A549 (cell line): ENCODE measurements around the gene CAND2. TPM values are rescaled to one million over a fixed set of nuclear protein-coding genes. Genes with fewer than 3 reads are reported as not detected.
"Not testable (repeated sequence)": the region's sequence is repeated elsewhere in the genome, so short reads cannot be mapped to it uniquely, and the experiment has no call there.

Source experiments
- ATAC-seq, 2 experiments: fragments of 200-7000 bp in 1 of 2; fragments of >200 bp in 1 of 2; cut with Nextera tagmentation in 1 of 2; cut with Tn5 transposase in 1 of 2; 3 replicates each; pipeline versions ENCODE4 v1.8.0 to v1.9.1; 2018 to 2020; ENCODE audit warnings: mild to moderate bottlenecking in 1 of 2, moderate library complexity in 1 of 2
- CTCF ChIA-PET: fragments of 300-600 bp; sonication (Branson Sonifier 250); formaldehyde crosslinking; extraction: SDS; loops from one replicate; lab custom pipeline; 2021; ENCODE audit warnings: antibody characterized with exemption, inconsistent platforms; lab: Yijun Ruan, JAX
- POLR2A ChIA-PET: fragments of 350-600 bp; formaldehyde crosslinking; extraction: SDS; loops from one replicate; lab custom pipeline; 2021; ENCODE audit warnings: antibody characterized with exemption, inconsistent platforms; lab: Yijun Ruan, JAX
- DNase-seq, 2 experiments: peaks; one replicate each; pipeline versions ENCODE4 v3.0.0 to v3.0.0-alpha.2; 2011 to 2016; ENCODE audit warnings: low read depth in 1 of 2, low spot score in 1 of 2
- FAIRE-seq: peaks from 2 replicates; lab custom pipeline; 2011; peaks lifted over from hg19 to GRCh38; lab: Jason Lieb, UNC
- H3K27ac ChIP-seq, 2 experiments: fragments of >200 bp; sonication (Bioruptor Twin); formaldehyde crosslinking; 3 replicates each; pipeline ENCODE4 v1.5.1; 2016 to 2017
- H3K4me1 ChIP-seq: fragments of >200 bp; sonication (Bioruptor Twin); formaldehyde crosslinking; 3 replicates; pipeline ENCODE4 v1.6.1; 2016
- H3K4me2 ChIP-seq: fragments of >200 bp; sonication (Bioruptor Twin); formaldehyde crosslinking; 3 replicates; pipeline ENCODE4 v1.6.1; 2016
- H3K4me3 ChIP-seq: fragments of >200 bp; sonication (Bioruptor Twin); formaldehyde crosslinking; 3 replicates; pipeline ENCODE4 v1.5.1; 2016
- H3K9me3 ChIP-seq: fragments of >200 bp; sonication (Bioruptor Twin); formaldehyde crosslinking; 3 replicates; pipeline ENCODE4 v1.6.1; 2016
- ATOH8 ChIP-seq: fragments of 250-450 bp; sonication (Bioruptor Pico); IDR thresholded peaks from 2 replicates; pipeline ENCODE4 v1.5.0; 2020; ENCODE audit warnings: low read depth, mild to moderate bottlenecking, moderate library complexity
- BCL3 ChIP-seq: fragments of >200 bp; sonication (Bioruptor Twin); formaldehyde crosslinking; IDR thresholded peaks from 3 replicates; pipeline ENCODE4 v1.6.1; 2016
- CBX8 ChIP-seq: fragments of 200-600 bp; sonication (generic); IDR thresholded peaks from 2 replicates; pipeline ENCODE4 v1.6.1; 2016
- CEBPB ChIP-seq, 2 experiments: fragments of >200 bp in 1 of 2; sonication (Bioruptor Twin) in 1 of 2; formaldehyde crosslinking in 1 of 2; IDR thresholded peaks; 2 replicates each; pipeline ENCODE4 v1.6.1; 2012 to 2016
- E2F6 ChIP-seq: IDR thresholded peaks from 2 replicates; pipeline ENCODE4 v1.6.1; 2012; ENCODE audit warnings: low read depth, borderline replicate concordance
- EHMT2 ChIP-seq: fragments of 200-600 bp; sonication (generic); IDR thresholded peaks from 2 replicates; pipeline ENCODE4 v1.6.1; 2016; ENCODE audit warnings: antibody characterized with exemption, low read depth, mild to moderate bottlenecking, moderate library complexity
- ELK1 ChIP-seq: fragments of 150-350 bp; IDR thresholded peaks from 2 replicates; pipeline ENCODE4 v1.6.1; 2014; ENCODE audit warnings: low read depth, mild to moderate bottlenecking, low read length
- FOSL2 ChIP-seq, 2 experiments: fragments of 450-650 bp in 1 of 2; fragments of >200 bp in 1 of 2; sonication (Bioruptor Twin) in 1 of 2; formaldehyde crosslinking; IDR thresholded peaks; 2 replicates each; pipeline versions ENCODE4 v1.5.0 to v1.6.1; 2016 to 2020; ENCODE audit warnings: mild to moderate bottlenecking in 1 of 2, moderate library complexity in 1 of 2
- GATA3 ChIP-seq: IDR thresholded peaks from 2 replicates; pipeline ENCODE4 v1.6.1; 2012; ENCODE audit warnings: borderline replicate concordance
- HDAC2 ChIP-seq: fragments of 200-600 bp; sonication (generic); IDR thresholded peaks from 2 replicates; pipeline ENCODE4 v1.6.1; 2016
- HOXA7 ChIP-seq: fragments of 250-450 bp; sonication (Bioruptor Pico); IDR thresholded peaks from 2 replicates; pipeline ENCODE4 v1.5.0; 2020; ENCODE audit warnings: mild to moderate bottlenecking, moderate library complexity
- JUNB ChIP-seq: fragments of >200 bp; sonication (Bioruptor Twin); formaldehyde crosslinking; IDR thresholded peaks from 2 replicates; pipeline ENCODE4 v1.6.1; 2016
- KDM5A ChIP-seq: fragments of 200-600 bp; sonication (generic); IDR thresholded peaks from 2 replicates; pipeline ENCODE4 v1.6.1; 2016; ENCODE audit warnings: antibody characterized with exemption, mild to moderate bottlenecking
- MAFK ChIP-seq: fragments of 450-650 bp; IDR thresholded peaks from 2 replicates; pipeline ENCODE4 v1.6.1; 2014; ENCODE audit not compliant: partially characterized antibody
- MAZ ChIP-seq: fragments of 150-350 bp; IDR thresholded peaks from 2 replicates; pipeline ENCODE4 v1.6.1; 2014; ENCODE audit warnings: antibody characterized with exemption, low read depth, low read length, borderline replicate concordance
- POLR2A ChIP-seq: IDR thresholded peaks from 2 replicates; pipeline ENCODE4 v1.6.1; 2012; ENCODE audit warnings: mild to moderate bottlenecking, low read length
- SMC3 ChIP-seq: fragments of >200 bp; sonication (Bioruptor Twin); formaldehyde crosslinking; IDR thresholded peaks from 3 replicates; pipeline ENCODE4 v1.6.1; 2018; ENCODE audit warnings: inconsistent platforms
- ZC3H11A ChIP-seq: fragments of 450-650 bp; IDR thresholded peaks from 2 replicates; pipeline ENCODE4 v1.6.1; 2014; ENCODE audit warnings: antibody characterized with exemption, mild to moderate bottlenecking
- ZFP36 ChIP-seq: fragments of 450-650 bp; IDR thresholded peaks from 2 replicates; pipeline ENCODE4 v1.6.1; 2014; ENCODE audit warnings: borderline replicate concordance; ENCODE audit not compliant: partially characterized antibody
- ZNF302 ChIP-seq: fragments of 250-450 bp; sonication (Bioruptor Pico); IDR thresholded peaks from 2 replicates; pipeline ENCODE4 v1.9.0; 2021; ENCODE audit warnings: inconsistent platforms, mild to moderate bottlenecking, moderate library complexity
- WGBS: methylation state at CpG from one replicate; pipeline ENCODE4 v1.1.6; 2017; ENCODE audit errors: missing lambda C conversion rate; 5-methylcytosine and 5-hydroxymethylcytosine counted together
- polyA plus RNA-seq, 4 experiments: library from polyadenylated mRNA; depleted of rRNA in 3 of 4; stranded (reverse); fragments of >200 nt; fragmentation: RNase III in 1 of 4; extraction: RNeasy Plus Mini Kit Qiagen cat#74134 plus additional on column Dnase treatment in 1 of 4; gene quantifications; 2 replicates in 3 of 4; 3 replicates in 1 of 4; pipeline ENCODE4 v1.2.3, GENCODE V29; 2011 to 2017

Gene CAND2
- polyA plus RNA-seq, 2 of the 4 experiments (the other 2 are of a cell fraction) = 0.72 to 0.84 TPM

- TF ChIP-seq FOSL2 (IDR thresholded peaks at IDR 0.05) (no peak), FOSL2 (CRISPR knock-in tag; IDR thresholded peaks at IDR 0.05) (no peak), ZC3H11A (no peak), CBX8 (no peak), ZNF302 (no peak), HDAC2 (no peak), CEBPB (IDR thresholded peaks at IDR 0.05) (no peak), KDM5A (no peak), SMC3 (no peak)
- TF ChIP-seq, all 56 proteins: peak for 0
- Histone ChIP-seq H3K27ac (no peak overlapping the region), H3K4me3 (no peak overlapping the region), H3K4me2 (no peak overlapping the region), H3K4me1 (no peaks in the 10 kb centered on the region), H3K9me3 (no peaks in the 10 kb centered on the region)
- ChIA-PET POLR2A (interaction anchor here (1.0 kb wide), 1 partner anchor 10 kb away, joined by 3 read pairs; no protein-coding TSS in a partner anchor), CTCF (interaction anchor here (0.7 to 2.4 kb wide), 4 partner anchors 10 to 404 kb away, joined by 4 to 20 read pairs (median 4); partner anchors contain the start of gene RPL32)
- WGBS = 47% methylated on average over 3 of the region's 3 CpGs
- ATAC-seq (no peak), FAIRE-seq (no peak), DNase-seq (no peak)
These were observed 55.7 kb downstream of the CAND2 start for GRCh38 chr3:12852201-12852600.

GRCh38 chr3:12853847-12854246 lies 57.4 kb downstream of the CAND2 start:
- POLR2A ChIA-PET = interaction anchor here (1.1 kb wide), 1 partner anchor 12 kb away, joined by 3 read pairs; the partner anchor contains the start of gene RPL32
- not testable (repeated sequence) for H3K4me3 ChIP-seq, H3K27ac ChIP-seq, H3K4me1 ChIP-seq, ATAC-seq, DNase-seq, H3K4me2 ChIP-seq, H3K9me3 ChIP-seq, FAIRE-seq
- CTCF ChIA-PET = interaction anchor here (3.3 kb wide), 1 partner anchor 12 kb away, joined by 16 read pairs; the partner anchor contains the start of gene RPL32
- 35% methylated on average over 2 of the region's 2 CpGs for WGBS

GRCh38 chr3:12854565-12854964 lies 58.1 kb downstream of the CAND2 start:
- no peak for DNase-seq
- H3K4me2 ChIP-seq = no peak overlapping the region
- H3K27ac ChIP-seq = no peak overlapping the region
- WGBS = 56% methylated on average over 4 of the region's 4 CpGs
- CTCF ChIA-PET = interaction anchor here (2.4 to 3.3 kb wide), 2 partner anchors 13 to 37 kb away, joined by 11 to 16 read pairs; partner anchors contain the start of gene RPL32
- POLR2A ChIA-PET = no interaction called here
- no peaks in the 10 kb centered on the region for H3K9me3 ChIP-seq
- no peaks in the 10 kb centered on the region for H3K4me1 ChIP-seq
- no peak for FAIRE-seq
- no peak overlapping the region for H3K4me3 ChIP-seq
- no peak for ATAC-seq
- TF ChIP-seq E2F6 = no peak
- TF ChIP-seq HOXA7 (CRISPR knock-in tag) = no peak
- no peak for TF ChIP-seq SMC3
- no peak for TF ChIP-seq MAFK
- no peak for TF ChIP-seq GATA3
- no peak for TF ChIP-seq ZFP36
- no peak for TF ChIP-seq ELK1
- no peak for TF ChIP-seq POLR2A
- TF ChIP-seq EHMT2 = no peak
- no peak for TF ChIP-seq ATOH8 (CRISPR knock-in tag)

- CTCF ChIA-PET = interaction anchor here (0.9 to 4.9 kb wide), 5 partner anchors 11 to 128 kb away, joined by 4 to 19 read pairs (median 8); partner anchors contain the start of gene RPL32
- no peak overlapping the region for H3K27ac ChIP-seq
- H3K4me3 ChIP-seq = no peak overlapping the region
- WGBS = 52% methylated on average over 5 of the region's 5 CpGs
- FAIRE-seq = no peak
- TF ChIP-seq SMC3 (no peak), BCL3 (no peak), MAZ (no peak), JUNB (no peak)
- H3K9me3 ChIP-seq = no peaks in the 10 kb centered on the region
- no peak overlapping the region for H3K4me2 ChIP-seq
- H3K4me1 ChIP-seq = no peaks in the 10 kb centered on the region
- POLR2A ChIA-PET = interaction anchor here (1.0 kb wide), 1 partner anchor 15 kb away, joined by 3 read pairs; the partner anchor contains the start of gene RPL32
- ATAC-seq = peak in 1 of 2 experiments; percentile 23; a peak in 3 of 6 replicates
- DNase-seq = no peak
These were observed 60.1 kb downstream of the CAND2 start for GRCh38 chr3:12856626-12857025.
